Measurements from ENCODE around the gene UNC80.

DNA sequence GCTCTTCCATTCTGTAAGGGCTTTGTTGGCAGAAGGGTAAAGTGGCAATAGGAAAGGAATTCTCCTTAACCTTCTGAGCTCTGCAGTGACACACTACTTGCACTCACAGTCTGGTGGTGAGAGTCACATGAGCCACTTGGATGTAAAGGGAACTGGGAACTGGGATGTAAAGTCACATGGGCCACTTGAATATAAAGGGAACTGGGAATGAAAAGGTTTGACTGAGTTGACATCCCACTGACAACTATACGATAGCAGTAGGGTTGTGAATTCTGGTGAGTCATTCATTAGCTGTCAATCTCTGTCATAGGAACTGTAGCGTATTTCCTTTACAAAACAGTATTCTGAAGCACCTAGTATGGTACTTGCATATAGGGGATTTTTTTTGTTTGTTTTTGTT, 236.3 kb downstream of the UNC80 start:
- TF ChIP-seq, protein P1, sequence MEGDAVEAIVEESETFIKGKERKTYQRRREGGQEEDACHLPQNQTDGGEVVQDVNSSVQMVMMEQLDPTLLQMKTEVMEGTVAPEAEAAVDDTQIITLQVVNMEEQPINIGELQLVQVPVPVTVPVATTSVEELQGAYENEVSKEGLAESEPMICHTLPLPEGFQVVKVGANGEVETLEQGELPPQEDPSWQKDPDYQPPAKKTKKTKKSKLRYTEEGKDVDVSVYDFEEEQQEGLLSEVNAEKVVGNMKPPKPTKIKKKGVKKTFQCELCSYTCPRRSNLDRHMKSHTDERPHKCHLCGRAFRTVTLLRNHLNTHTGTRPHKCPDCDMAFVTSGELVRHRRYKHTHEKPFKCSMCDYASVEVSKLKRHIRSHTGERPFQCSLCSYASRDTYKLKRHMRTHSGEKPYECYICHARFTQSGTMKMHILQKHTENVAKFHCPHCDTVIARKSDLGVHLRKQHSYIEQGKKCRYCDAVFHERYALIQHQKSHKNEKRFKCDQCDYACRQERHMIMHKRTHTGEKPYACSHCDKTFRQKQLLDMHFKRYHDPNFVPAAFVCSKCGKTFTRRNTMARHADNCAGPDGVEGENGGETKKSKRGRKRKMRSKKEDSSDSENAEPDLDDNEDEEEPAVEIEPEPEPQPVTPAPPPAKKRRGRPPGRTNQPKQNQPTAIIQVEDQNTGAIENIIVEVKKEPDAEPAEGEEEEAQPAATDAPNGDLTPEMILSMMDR (IDR thresholded peaks at IDR 0.05) = no peak
- no peak for TF ChIP-seq ZFX (IDR thresholded peaks at IDR 0.05; ENCODE audit: borderline replicate concordance)
